Measurements from ENCODE around the gene CRABP2. TPM values are rescaled to one million over a fixed set of nuclear protein-coding genes. Genes with fewer than 3 reads are reported as not detected.

Gene CRABP2
- total and polyA plus RNA-seq, 2 of the 13 experiments (the other 11 are each of a cell fraction or from before 2014, with no cell fraction given), result 0.40 to 0.60 TPM

DNA sequence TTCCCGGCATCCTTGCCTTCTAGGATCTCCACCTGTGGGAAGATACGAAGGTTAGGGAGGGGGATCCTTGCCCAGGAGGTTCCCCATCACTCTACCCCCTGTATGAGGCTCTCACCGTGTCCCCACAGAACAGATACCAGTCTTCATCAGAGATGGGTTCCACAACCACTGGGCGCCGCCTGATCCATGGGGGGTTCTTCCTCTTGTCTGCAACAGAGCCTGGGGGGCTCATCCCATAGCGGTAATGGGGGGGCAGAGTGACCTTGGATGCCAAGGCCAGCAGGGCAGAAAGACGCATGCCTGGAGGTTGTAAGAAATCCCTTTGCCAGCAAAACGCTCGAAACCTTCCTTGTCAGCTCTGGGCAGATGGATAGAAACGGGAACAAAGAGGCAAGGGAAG is 33.0 kb upstream of the CRABP2 start (continued):
- TF ChIP-seq ZNF687 (CRISPR knock-in tag; IDR thresholded peaks at IDR 0.05), result no peak

DNA sequence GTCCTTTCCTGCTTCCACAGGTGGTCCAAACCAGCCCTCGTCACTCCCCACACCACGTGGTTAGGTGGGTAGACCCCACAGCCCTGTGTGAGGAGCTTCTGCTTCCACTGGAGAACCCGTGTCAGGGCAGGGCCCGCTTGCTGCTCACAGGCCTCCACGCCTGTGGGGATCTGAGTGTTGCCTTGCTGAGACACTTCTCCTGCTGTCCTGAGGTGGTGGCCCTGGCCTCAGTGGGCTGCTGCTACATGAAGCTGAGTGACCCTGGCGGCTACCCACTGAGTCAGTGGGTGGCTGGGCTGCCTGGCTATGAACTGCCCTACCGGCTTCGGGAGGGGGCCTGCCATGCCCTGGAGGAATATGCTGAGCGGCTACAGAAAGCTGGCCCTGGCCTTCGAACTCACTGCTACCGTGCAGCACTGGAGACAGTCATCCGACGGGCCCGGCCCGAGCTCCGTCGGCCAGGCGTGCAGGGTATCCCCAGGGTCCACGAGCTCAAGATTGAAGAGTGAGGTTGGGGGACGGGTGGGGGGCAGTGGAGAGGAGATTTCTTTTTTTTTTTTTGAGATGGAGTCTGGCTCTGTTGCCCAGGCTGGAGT is 28.7 kb upstream of the CRABP2 start:
- Histone ChIP-seq H3K79me2 (ENCODE audit: insufficient read depth, low read length) (peaks cover 8% of the 10 kb centered on the region), H3K4me2 (ENCODE audit: low read depth, low read length) (no peak overlapping the region), H4K20me1 (ENCODE audit: insufficient read depth, low read length) (no peaks in the 10 kb centered on the region), H3K36me3 (replicated peaks in 1 of 2; ENCODE audit: control insufficient read depth in 1 of 2, insufficient read depth in 2 of 2, low read length in 2 of 2) (peaks cover 1 to 3% of the 10 kb centered on the region in 2 experiments; a peak in 2 of 5 replicates), H3K9me3 (ENCODE audit: low read length) (no peaks in the 10 kb centered on the region), H3K4me1 (ENCODE audit: insufficient read depth, low read length) (peaks cover 11% of the 10 kb centered on the region), H3K27me3 (ENCODE audit: control insufficient read depth in 1 of 2, insufficient read depth in 2 of 2, low read length in 2 of 2) (no peaks in the 10 kb centered on the region; a peak in 1 of 5 replicates), H3K9ac (ENCODE audit: insufficient read depth, low read depth, low read length) (no peak overlapping the region), H3K27ac (ENCODE audit: extremely low read length, insufficient read depth, low read length) (no peak overlapping the region), H2AFZ (ENCODE audit: low read length) (no peak overlapping the region), H3K4me3 (replicated peaks in 1 of 3; ENCODE audit: insufficient read depth in 1 of 3, low read depth in 2 of 3, low read length in 3 of 3) (no peak overlapping the region)
- ChIA-PET CTCF (ENCODE audit: low intra/inter-chr PET ratio, low total read pairs) (no interaction called here), POLR2A (no interaction called here)
- in situ Hi-C loops (cut with HindIII; ENCODE audit: extremely low pct_ligation_motif_present, low pct_unique_long_range_greater_than_20kb) (no loop called here), intact Hi-C loops (cut with micrococcal nuclease; ENCODE audit: unreplicated experiment) (no loop called here)
- TF ChIP-seq AGO2 (optimal IDR thresholded peaks at IDR 0.05; ENCODE audit: low read depth, low read length) (peak; percentile 84), HINFP (CRISPR knock-in tag; IDR thresholded peaks at IDR 0.05; ENCODE audit: low read depth) (no peak), TEF (CRISPR knock-in tag; IDR thresholded peaks at IDR 0.05) (no peak), ZNF207 (IDR thresholded peaks at IDR 0.05; ENCODE audit: borderline replicate concordance) (no peak)
- 96% methylated on average over 13 of the region's 20 CpGs for WGBS (ENCODE audit: low lambda C conversion rate)
- BruUV-seq (replicated peaks), result no TSS peak
- ATAC-seq (no peak; the same call in 2 of the 3 replicates), FAIRE-seq (no peak), DNase-seq (ENCODE audit: low spot score) (no peak)
